IMR-90 (cell line): Measurements from ENCODE around the gene PAF1. TPM values are rescaled to one million over a fixed set of nuclear protein-coding genes. Genes with fewer than 3 reads are reported as not detected.

Experiments
- ELK1 ChIP-seq: fragments of 150-350 bp; IDR thresholded peaks from 2 replicates; pipeline ENCODE4 v1.6.1; 2016; ENCODE audit warnings: low read depth, mild to moderate bottlenecking, low read length, moderate library complexity, borderline replicate concordance
- MAZ ChIP-seq: IDR thresholded peaks from 2 replicates; pipeline ENCODE4 v1.6.1; 2012; ENCODE audit warnings: low read depth, mild to moderate bottlenecking, low read length, improper control_type of control experiment, moderate library complexity, borderline replicate concordance
- polyA plus RNA-seq, 3 experiments: library from polyadenylated mRNA; depleted of rRNA; stranded (reverse); fragments of >200 nt; gene quantifications; 2 replicates each; pipeline ENCODE4 v1.2.3, GENCODE V29; 2012; ENCODE audit warnings: low replicate concordance in 1 of 3
- total RNA-seq: library from RNA; depleted of rRNA; stranded (reverse); fragments of >200 nt; gene quantifications from 2 replicates; pipeline ENCODE4 v1.2.3, GENCODE V29; 2012

Gene PAF1
- total and polyA plus RNA-seq, 2 of the 4 experiments (the other 2 are of a cell fraction), result 45.7 to 54.3 TPM

- no peak for TF ChIP-seq ELK1
- TF ChIP-seq MAZ, result peak; percentile 44; the same call in 1 of the 2 replicates
Measured at GRCh38 chr19:39415111-39416046, 24.5 kb upstream of the PAF1 start (continued).
